K562 (cell line): ENCODE results near the gene TRMT2B. TPM values are rescaled to one million over a fixed set of nuclear protein-coding genes. Genes with fewer than 3 reads are reported as not detected.

Experiments used
- ATAC-seq: fragments of 200-7000 bp; cut with Tn5 transposase; 3 replicates; pipeline ENCODE4 v1.9.1; 2020; ENCODE audit warnings: moderate library complexity
- BruUV-seq: library from RNA; stranded (reverse); fragments of 400-500 nt; replicated peaks from 2 replicates; lab custom pipeline; 2021; lab: Mats Ljungman, UMichigan
- CTCF ChIA-PET: fragments of 300-600 bp; formaldehyde crosslinking; extraction: SDS; loops from one replicate; lab custom pipeline; 2021; ENCODE audit warnings: low intra/inter-chr PET ratio; lab: Yijun Ruan, JAX
- POLR2A ChIA-PET: fragments of 300-600, 350-650 bp; sonication (Branson Sonifier 250); formaldehyde crosslinking; extraction: SDS; loops from one replicate; lab custom pipeline; 2021; ENCODE audit warnings: antibody characterized with exemption, inconsistent platforms; lab: Yijun Ruan, JAX
- DNase-seq, 4 experiments: peaks; one replicate each; pipeline versions ENCODE4 v3.0.0 to v3.0.0-alpha.2; 2011 to 2018; ENCODE audit warnings: low spot score in 3 of 4, mixed read lengths in 3 of 4; ENCODE audit errors: extremely low read depth in 1 of 4
- FAIRE-seq: peaks from 2 replicates; lab custom pipeline; 2011; peaks lifted over from hg19 to GRCh38; lab: Jason Lieb, UNC
- H2AFZ ChIP-seq: 2 replicates; pipeline ENCODE4 v1.6.0; 2011; ENCODE audit warnings: low read depth, low read length, control low read depth, inconsistent platforms
- H3K27ac ChIP-seq: fragments of 200-600 bp; 3 replicates; pipeline ENCODE4 v1.8.0; 2011; ENCODE audit warnings: low read depth, mild to moderate bottlenecking, control low read depth, inconsistent platforms, low read length, moderate library complexity, mixed read lengths; ENCODE audit errors: extremely low read depth
- H3K27me3 ChIP-seq, 2 experiments: fragments of 300-600 bp in 1 of 2; 2 replicates in 1 of 2; 3 replicates in 1 of 2; pipeline versions ENCODE4 v1.6.0 to v1.8.0; 2011; ENCODE audit warnings: inconsistent platforms in 2 of 2, low read length in 2 of 2, mild to moderate bottlenecking in 1 of 2, mixed read lengths in 1 of 2, moderate library complexity in 1 of 2; ENCODE audit not compliant: control insufficient read depth in 2 of 2, insufficient read depth in 2 of 2
- H3K36me3 ChIP-seq: fragments of 300-600 bp; 3 replicates; pipeline ENCODE4 v1.8.0; 2011; ENCODE audit warnings: mild to moderate bottlenecking, low read length, inconsistent platforms; ENCODE audit not compliant: control insufficient read depth, insufficient read depth
- H3K4me1 ChIP-seq, 2 experiments: fragments of 200-600 bp in 1 of 2; replicated peaks in 1 of 2; 2 replicates in 1 of 2; 3 replicates in 1 of 2; pipeline versions ENCODE4 v1.5.1 to v1.8.0; 2011; ENCODE audit warnings: inconsistent platforms in 2 of 2, low read length in 2 of 2, mild to moderate bottlenecking in 1 of 2, mixed read lengths in 1 of 2, moderate library complexity in 1 of 2; ENCODE audit not compliant: control insufficient read depth in 2 of 2, insufficient read depth in 2 of 2
- H3K4me2 ChIP-seq: 2 replicates; pipeline ENCODE4 v1.6.1; 2011; ENCODE audit warnings: low read length, control low read depth, inconsistent platforms, mixed read lengths; ENCODE audit not compliant: insufficient read depth
- H3K4me3 ChIP-seq: fragments of 200-600 bp; sonication (generic), shearing (Covaris generic); 2 replicates; pipeline ENCODE4 v1.5.1; 2016; ENCODE audit warnings: control low read depth, inconsistent platforms
- H3K79me2 ChIP-seq: fragments of 200-600 bp; 3 replicates; pipeline ENCODE4 v1.8.0; 2011; ENCODE audit warnings: low read length, inconsistent platforms; ENCODE audit not compliant: control insufficient read depth, insufficient read depth
- H3K9ac ChIP-seq, 2 experiments: 2 replicates each; pipeline versions ENCODE4 v1.6.0 to v1.6.1; 2011; ENCODE audit warnings: low read depth in 2 of 2, low read length in 2 of 2, control low read depth in 1 of 2, inconsistent platforms in 1 of 2, mild to moderate bottlenecking in 1 of 2, mixed read lengths in 1 of 2; ENCODE audit not compliant: insufficient read depth in 1 of 2
- H3K9me1 ChIP-seq: one replicate; pipeline ENCODE4 v1.6.0; 2011; ENCODE audit warnings: inconsistent platforms, mild to moderate bottlenecking, low read length, moderate library complexity; ENCODE audit not compliant: control insufficient read depth, insufficient read depth
- H3K9me3 ChIP-seq: replicated peaks from 2 replicates; pipeline ENCODE4 v1.5.1; 2011; ENCODE audit warnings: low read depth, low read length, inconsistent platforms; ENCODE audit not compliant: control insufficient read depth, insufficient read depth
- H4K20me1 ChIP-seq: replicated peaks from 2 replicates; pipeline ENCODE4 v1.6.1; 2011; ENCODE audit warnings: low read length, inconsistent platforms, mixed read lengths; ENCODE audit not compliant: control insufficient read depth, insufficient read depth
- ESRRB ChIP-seq: fragments of 250-450 bp; sonication (Bioruptor Pico); IDR thresholded peaks from 2 replicates; pipeline ENCODE4 v1.5.0; 2020; ENCODE audit warnings: mild to moderate bottlenecking, moderate library complexity, borderline replicate concordance
- HDAC1 ChIP-seq, 2 experiments: fragments of 450-650 bp; IDR thresholded peaks; 2 replicates each; pipeline ENCODE4 v1.6.1; 2016 to 2017; ENCODE audit warnings: inconsistent platforms in 1 of 2, mild to moderate bottlenecking in 1 of 2, moderate library complexity in 1 of 2
- KAT2B ChIP-seq: IDR thresholded peaks from one replicate; pipeline ENCODE4 v1.6.1; 2012; ENCODE audit warnings: low read depth, mild to moderate bottlenecking, control low read depth, inconsistent platforms, low read length, moderate library complexity
- KAT7 ChIP-seq: sonication (generic); formaldehyde crosslinking; IDR thresholded peaks from 2 replicates; pipeline ENCODE4 v1.8.0; 2022; ENCODE audit warnings: missing genetic modification reagents, mild to moderate bottlenecking, borderline replicate concordance
- LARP7 ChIP-seq: fragments of 450-650 bp; IDR thresholded peaks from 2 replicates; pipeline ENCODE4 v1.6.1; 2016
- NUFIP1 ChIP-seq: fragments of 450-650 bp; IDR thresholded peaks from 2 replicates; pipeline ENCODE4 v1.6.1; 2018; ENCODE audit not compliant: partially characterized antibody
- SPI1 ChIP-seq: IDR thresholded peaks from 2 replicates; pipeline ENCODE4 v1.6.1; 2011; ENCODE audit warnings: low read depth, low read length, control low read depth, borderline replicate concordance
- U2AF1 ChIP-seq: fragments of 200-400 bp; formaldehyde crosslinking; optimal IDR thresholded peaks from 2 replicates; pipeline ENCODE3; 2017; ENCODE audit warnings: mild to moderate bottlenecking, low read depth, low read length, moderate library complexity
- U2AF2 ChIP-seq: fragments of 200-400 bp; formaldehyde crosslinking; optimal IDR thresholded peaks from 2 replicates; pipeline ENCODE3; 2017; ENCODE audit warnings: low read depth, mild to moderate bottlenecking, low read length
- ZNF586 ChIP-seq: fragments of 450-650 bp; formaldehyde crosslinking; conservative IDR thresholded peaks from 2 replicates; pipeline ENCODE4 v1.4.0; 2020; ENCODE audit warnings: mild to moderate bottlenecking, moderate library complexity
- ZNF668 ChIP-seq: fragments of 250-450 bp; sonication (Bioruptor Pico); IDR thresholded peaks from 2 replicates; pipeline ENCODE4 v1.8.0; 2022; ENCODE audit warnings: mild to moderate bottlenecking, inconsistent platforms
- WGBS: fragments of 100-300 bp; shearing (Covaris generic); methylation state at CpG from one replicate; pipeline ENCODE4 v1.1.6; 2016; ENCODE audit warnings: low coverage, mixed read lengths; ENCODE audit not compliant: insufficient coverage; ENCODE audit errors: missing lambda C conversion rate; 5-methylcytosine and 5-hydroxymethylcytosine counted together
- in situ Hi-C: fragments of 300-500 bp; cut with MboI; formaldehyde crosslinking; loops from 4 replicates; pipeline ENCODE4 v1.15.0; 2018; ENCODE audit warnings: inconsistent platforms, mixed read lengths
- intact Hi-C: fragments of 100-400 bp; cut with micrococcal nuclease; formaldehyde crosslinking; loops from 2 replicates; pipeline ENCODE4 v1.14.2; 2022
- polyA plus RNA-seq, 8 experiments: library from polyadenylated mRNA; depleted of rRNA in 4 of 8; stranded (reverse) in 5 of 8; unstranded in 3 of 8; fragments of >200 nt; fragmentation: Nextera tagmentation in 2 of 8; fragmentation: Illumina TruSeq in 1 of 8; extraction: Ambion mirVana in 2 of 8; extraction: Trizol in 1 of 8; gene quantifications; 2 replicates each; pipeline versions ENCODE4 v1.2.1 to v1.2.3, GENCODE V29; 2011 to 2014; ENCODE audit warnings: inconsistent platforms in 1 of 8, missing spikeins in 1 of 8
- total RNA-seq, 7 experiments: library from RNA; depleted of rRNA in 6 of 7; stranded (reverse); fragments of >200 nt in 6 of 7; fragmentation: Illumina TruSeq in 2 of 7; extraction: Trizol in 2 of 7; gene quantifications; 2 replicates each; pipeline versions ENCODE4 v1.2.1 to v1.2.3, GENCODE V29; 2011 to 2021; ENCODE audit warnings: low replicate concordance in 1 of 7
- TF ChIP-seq, protein P1 (sequence below): sonication (generic); formaldehyde crosslinking; IDR thresholded peaks from 2 replicates; pipeline ENCODE4 v1.9.0; 2022; ENCODE audit warnings: mild to moderate bottlenecking, missing genetic modification reagents
- TF ChIP-seq, protein P2 (sequence below): sonication (generic); IDR thresholded peaks from 2 replicates; pipeline ENCODE4 v1.6.1; 2016

Gene TRMT2B
- total and polyA plus RNA-seq, 9 of the 15 experiments (the other 6 are each of a cell fraction or from before 2014, with no cell fraction given): 3.9 to 23.4 (median 18.1) TPM

DNA sequence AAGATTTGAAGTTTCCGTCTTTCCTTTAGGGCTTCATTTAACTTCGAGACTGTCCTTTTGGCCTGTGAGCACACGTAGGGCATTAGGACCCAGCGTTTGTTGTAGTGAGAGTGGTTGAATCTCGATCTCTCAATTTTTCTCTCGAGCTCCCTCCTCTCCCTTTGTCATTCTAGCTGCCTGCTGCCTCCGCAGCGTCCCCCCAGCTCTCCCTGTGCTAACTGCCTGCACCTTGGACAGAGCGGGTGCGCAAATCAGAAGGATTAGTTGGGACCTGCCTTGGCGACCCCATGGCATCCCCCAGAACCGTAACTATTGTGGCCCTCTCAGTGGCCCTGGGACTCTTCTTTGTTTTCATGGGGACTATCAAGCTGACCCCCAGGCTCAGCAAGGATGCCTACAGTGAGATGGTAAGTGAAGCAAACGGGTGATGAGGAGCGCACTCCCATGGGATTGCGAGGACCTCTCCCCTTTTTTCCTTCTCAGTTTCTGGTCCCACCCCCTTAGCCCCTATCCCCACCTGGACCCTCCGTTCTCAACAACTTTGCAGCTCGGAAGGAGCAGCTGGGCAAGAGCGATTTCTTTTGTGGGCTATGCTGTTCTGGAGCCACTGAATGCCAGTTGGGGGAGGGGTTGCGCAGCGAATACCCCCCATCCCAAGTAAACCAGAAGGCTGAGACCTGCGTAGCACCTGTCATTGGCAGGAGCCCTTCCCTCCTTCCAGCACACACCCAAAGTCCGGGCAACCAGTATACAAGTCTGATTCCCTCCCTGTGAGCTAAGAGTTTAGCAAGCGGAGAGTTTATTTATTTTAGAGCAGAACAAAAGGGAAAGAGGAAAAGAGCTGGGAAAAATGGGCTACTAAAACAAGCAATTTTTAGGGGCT, 27.0 kb upstream of the TRMT2B start, which contains the start of gene TMEM35A:
Gene TMEM35A, plus strand, starts transcription at position 164 of the 883 bp plus-strand sequence. Its CDS starts 124 bp downstream, at position 288.
- DNase-seq: no peak
- Histone ChIP-seq H3K4me3 (no peak within 1 kb of the TSS), H3K9me3 (no peaks in the 10 kb centered on the region), H3K9me1 (no peaks in the 10 kb centered on the region)
- in situ Hi-C loops: no loop called here
- CTCF ChIA-PET: no interaction called here
- peak; percentile 65; the same call in 2 of the 3 replicates for ATAC-seq
- no peak for FAIRE-seq
- no TSS peak for BruUV-seq
- TF ChIP-seq LARP7: no peak
- TF ChIP-seq ESRRB (CRISPR knock-in tag): no peak
- TF ChIP-seq, all 486 proteins: peak for 0
- POLR2A ChIA-PET: no interaction called here
- H3K79me2 ChIP-seq: no peaks in the 10 kb centered on the region
- no peaks in the 10 kb centered on the region for H3K36me3 ChIP-seq
- 20% methylated on average over 17 of the region's 23 CpGs for WGBS
- H3K4me2 ChIP-seq: no peak within 1 kb of the TSS
- H3K9ac ChIP-seq: no peak within 1 kb of the TSS
- no peak within 1 kb of the TSS for H3K27ac ChIP-seq
- intact Hi-C loops: no loop called here
- no peak within 1 kb of the TSS for H2AFZ ChIP-seq
- H3K4me1 ChIP-seq: no peaks in the 10 kb centered on the region; a peak in 1 of 5 replicates
- peaks cover 0 to 11% of the 10 kb centered on the region in 2 experiments; a peak in 2 of 5 replicates for H3K27me3 ChIP-seq
- H4K20me1 ChIP-seq: no peaks in the 10 kb centered on the region

DNA sequence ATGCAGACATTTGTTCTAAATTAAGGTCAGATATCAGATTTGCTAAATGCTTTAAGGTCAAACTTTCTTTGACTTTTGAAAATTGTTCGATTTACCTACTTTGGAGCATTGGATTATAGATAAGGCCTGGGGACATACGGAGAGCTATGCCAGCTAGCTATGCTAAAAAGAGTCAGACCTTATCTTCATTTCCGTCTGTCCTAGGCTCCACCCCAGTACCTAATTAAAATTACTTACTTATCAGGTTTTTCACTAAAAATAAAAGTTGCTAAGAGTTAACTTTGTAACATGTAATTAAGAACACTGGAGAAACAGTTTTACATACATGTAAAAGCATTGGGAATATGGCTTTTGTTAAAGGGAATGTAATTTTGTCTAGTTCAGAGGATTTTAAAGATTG, 19.7 kb upstream of the TRMT2B start:
- 0% methylated on average over 3 of the region's 3 CpGs for WGBS
- Histone ChIP-seq H3K4me3 (no peak overlapping the region), H4K20me1 (no peaks in the 10 kb centered on the region), H3K9me1 (no peaks in the 10 kb centered on the region), H3K36me3 (no peaks in the 10 kb centered on the region), H3K4me1 (no peaks in the 10 kb centered on the region; a peak in 1 of 5 replicates), H3K27ac (no peak overlapping the region), H3K27me3 (no peaks in the 10 kb centered on the region), H3K9me3 (no peaks in the 10 kb centered on the region), H3K79me2 (no peaks in the 10 kb centered on the region), H3K4me2 (no peak overlapping the region), H2AFZ (0 out of 2 replicates have a peak overlapping the region, but pooled peaks have one; percentile 16), H3K9ac (no peak overlapping the region)
- in situ Hi-C loops (no loop called here), intact Hi-C loops (no loop called here)
- BruUV-seq: no TSS peak
- DNase-seq (peak in 3 of 4 experiments; percentile 15 to 32 (median 21)), FAIRE-seq (peak; percentile 57), ATAC-seq (peak; percentile 76)
- ChIA-PET CTCF (no interaction called here), POLR2A (no interaction called here)
- no peak for TF ChIP-seq SPI1
- TF ChIP-seq, protein P1, sequence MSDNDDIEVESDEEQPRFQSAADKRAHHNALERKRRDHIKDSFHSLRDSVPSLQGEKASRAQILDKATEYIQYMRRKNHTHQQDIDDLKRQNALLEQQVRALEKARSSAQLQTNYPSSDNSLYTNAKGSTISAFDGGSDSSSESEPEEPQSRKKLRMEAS (CRISPR knock-in tag): no peak
- TF ChIP-seq, protein P2, sequence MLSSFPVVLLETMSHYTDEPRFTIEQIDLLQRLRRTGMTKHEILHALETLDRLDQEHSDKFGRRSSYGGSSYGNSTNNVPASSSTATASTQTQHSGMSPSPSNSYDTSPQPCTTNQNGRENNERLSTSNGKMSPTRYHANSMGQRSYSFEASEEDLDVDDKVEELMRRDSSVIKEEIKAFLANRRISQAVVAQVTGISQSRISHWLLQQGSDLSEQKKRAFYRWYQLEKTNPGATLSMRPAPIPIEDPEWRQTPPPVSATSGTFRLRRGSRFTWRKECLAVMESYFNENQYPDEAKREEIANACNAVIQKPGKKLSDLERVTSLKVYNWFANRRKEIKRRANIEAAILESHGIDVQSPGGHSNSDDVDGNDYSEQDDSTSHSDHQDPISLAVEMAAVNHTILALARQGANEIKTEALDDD: no peak
- no peak for TF ChIP-seq HDAC1 (IDR thresholded peaks at IDR 0.05)
- TF ChIP-seq ZNF586 (CRISPR knock-in tag): no peak
- no peak for TF ChIP-seq ZNF668 (CRISPR knock-in tag)
- TF ChIP-seq KAT7 (CRISPR knock-in tag): no peak
- no peak for TF ChIP-seq KAT2B
- TF ChIP-seq NUFIP1: no peak
- no peak for TF ChIP-seq U2AF1
- no peak for TF ChIP-seq U2AF2
